Pancreas (tissue), 10 donors: ENCODE results near the gene EGFR. TPM values are rescaled to one million over a fixed set of nuclear protein-coding genes. Genes with fewer than 3 reads are reported as not detected.
A peak's percentile ranks its signal among the peaks of the same experiment; 100 is the strongest.

Source experiments
- ATAC-seq, 4 donors: fragments of 200-7000 bp; cut with Tn5 transposase; one replicate each; pipeline versions ENCODE4 v1.8.0 to v1.9.1; 2020; ENCODE audit warnings: mild to moderate bottlenecking in 4 of 4, moderate library complexity in 4 of 4
- DNase-seq, 6 donors: peaks; one replicate each; pipeline ENCODE4 v3.0.0-alpha.2; 2020
- FAIRE-seq: peaks from 2 replicates; lab custom pipeline; 2012; peaks lifted over from hg19 to GRCh38; lab: Jason Lieb, UNC
- H3K27ac ChIP-seq, 4 donors: fragments of 200-600 bp; sonication (generic); 1 replicate in 3 of 4; 2 replicates in 1 of 4; pipeline versions ENCODE4 v1.5.0 to v1.8.0; 2020
- H3K27me3 ChIP-seq, 4 donors: fragments of 200-600 bp; one replicate each; pipeline ENCODE4 v1.8.0; 2021
- H3K36me3 ChIP-seq, 3 donors: fragments of 200-600 bp; sonication (generic) in 1 of 3; one replicate each; pipeline versions ENCODE4 v1.5.0 to v1.8.0; 2020 to 2021
- H3K4me1 ChIP-seq, 3 donors: fragments of 200-600 bp; one replicate each; pipeline ENCODE4 v1.8.0; 2021
- H3K4me3 ChIP-seq, 4 donors: fragments of 200-600 bp; sonication (generic) in 2 of 4; one replicate each; pipeline versions ENCODE4 v1.5.0 to v1.8.0; 2020 to 2021
- H3K9me3 ChIP-seq, 4 donors: fragments of 200-600 bp; one replicate each; pipeline ENCODE4 v1.8.0; 2021
- WGBS, 2 donors: extraction: QIAGEN DNeasy Blood & Tissue Kit; methylation state at CpG; one replicate each; pipeline ENCODE4 v1.1.7; 2013; 5-methylcytosine and 5-hydroxymethylcytosine counted together
- intact Hi-C, 3 donors: fragments of 100-400 bp; cut with DNase I; formaldehyde crosslinking; loops; one replicate each; pipeline versions ENCODE4 v1.11.1 to v1.14.2; 2022
- polyA plus RNA-seq, 2 donors: library from polyadenylated mRNA; stranded (reverse); fragments of 200-250 nt; gene quantifications; one replicate each; pipeline ENCODE4 v1.2.3, GENCODE V29; 2013
- total RNA-seq, 6 donors: library from RNA; stranded (reverse); fragmentation: NEBNext Ultra II Directional in 4 of 6; extraction: Animal tissue kit (Norgen Biotek cat#: 25700) in 4 of 6; gene quantifications; one replicate each; pipeline versions ENCODE4 v1.2.1 to v1.2.4, GENCODE V29; 2021 to 2023
- TF ChIP-seq, protein P1 (sequence below), 4 donors: fragments of 200-600 bp; sonication (generic) in 3 of 4; IDR thresholded peaks; one replicate each; pipeline versions ENCODE4 v1.5.0 to v1.8.0; 2021; ENCODE audit warnings: antibody characterized with exemption in 4 of 4
- donor health status: healthy with polysubstance abuse.
- donor health status: DM: no; HTN: no; CAD: no; lungs with moderate emphysema.
- donor health status: DM: no; HTN: no; CAD: no.
- donor health status: control.
- donor health status: control.
- donor health status: Bipolar disorder and iron deficiency.
- donor health status: DM: yes; HTN: yes; CAD: no.
- donor health status: DM: no; HTN: no; CAD: no.
- donor health status: DM: no; HTN: no; CAD: no.
- donor health status: DM: yes; HTN: yes; CAD: no.

The EGFR gene
- total and polyA plus RNA-seq, 8 donors: 5.5 to 38.8 (median 30.3) TPM

DNA sequence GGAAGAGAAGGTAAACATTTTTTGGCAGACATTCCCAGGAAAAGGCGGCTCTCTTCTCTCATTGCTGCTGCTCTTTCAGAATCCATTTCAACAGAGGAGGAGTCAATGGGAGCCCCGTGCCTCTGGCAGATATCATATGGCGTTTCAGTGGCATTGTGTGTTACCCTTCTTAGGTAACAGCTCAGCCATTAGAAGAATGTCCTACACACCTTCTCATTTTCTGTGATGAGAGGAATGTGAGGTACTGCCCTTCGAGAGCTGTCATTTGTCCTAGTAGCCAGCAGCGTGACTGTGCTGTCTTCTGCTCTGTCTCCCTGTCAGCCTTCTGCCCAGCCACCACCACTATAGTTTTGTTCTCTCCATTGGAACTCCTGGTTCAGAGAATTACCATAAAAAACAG is 102.4 kb downstream of the EGFR start:
- TF ChIP-seq, protein P1, sequence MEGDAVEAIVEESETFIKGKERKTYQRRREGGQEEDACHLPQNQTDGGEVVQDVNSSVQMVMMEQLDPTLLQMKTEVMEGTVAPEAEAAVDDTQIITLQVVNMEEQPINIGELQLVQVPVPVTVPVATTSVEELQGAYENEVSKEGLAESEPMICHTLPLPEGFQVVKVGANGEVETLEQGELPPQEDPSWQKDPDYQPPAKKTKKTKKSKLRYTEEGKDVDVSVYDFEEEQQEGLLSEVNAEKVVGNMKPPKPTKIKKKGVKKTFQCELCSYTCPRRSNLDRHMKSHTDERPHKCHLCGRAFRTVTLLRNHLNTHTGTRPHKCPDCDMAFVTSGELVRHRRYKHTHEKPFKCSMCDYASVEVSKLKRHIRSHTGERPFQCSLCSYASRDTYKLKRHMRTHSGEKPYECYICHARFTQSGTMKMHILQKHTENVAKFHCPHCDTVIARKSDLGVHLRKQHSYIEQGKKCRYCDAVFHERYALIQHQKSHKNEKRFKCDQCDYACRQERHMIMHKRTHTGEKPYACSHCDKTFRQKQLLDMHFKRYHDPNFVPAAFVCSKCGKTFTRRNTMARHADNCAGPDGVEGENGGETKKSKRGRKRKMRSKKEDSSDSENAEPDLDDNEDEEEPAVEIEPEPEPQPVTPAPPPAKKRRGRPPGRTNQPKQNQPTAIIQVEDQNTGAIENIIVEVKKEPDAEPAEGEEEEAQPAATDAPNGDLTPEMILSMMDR (IDR thresholded peaks at IDR 0.05): no peak
- ATAC-seq (peak; percentile 21 to 43 (median 38)), FAIRE-seq (no peak), DNase-seq (no peak)
- H3K9me3 ChIP-seq: no peaks in the 10 kb centered on the region
- peaks cover 11 to 21% (median 18%) of the 10 kb centered on the region in 3 donors for H3K4me1 ChIP-seq
- whole genome bisulfite sequencing, 2 donors: 48 to 55% methylated on average over 5 of the region's 5 CpGs
- H3K36me3 ChIP-seq: no peaks in the 10 kb centered on the region
- no peaks in the 10 kb centered on the region for H3K27me3 ChIP-seq
- peak overlapping the region in 3 of 4 donors; percentile 63 to 73 (median 72) for H3K27ac ChIP-seq
- intact Hi-C loops: no loop called here
- no peak overlapping the region for H3K4me3 ChIP-seq

DNA sequence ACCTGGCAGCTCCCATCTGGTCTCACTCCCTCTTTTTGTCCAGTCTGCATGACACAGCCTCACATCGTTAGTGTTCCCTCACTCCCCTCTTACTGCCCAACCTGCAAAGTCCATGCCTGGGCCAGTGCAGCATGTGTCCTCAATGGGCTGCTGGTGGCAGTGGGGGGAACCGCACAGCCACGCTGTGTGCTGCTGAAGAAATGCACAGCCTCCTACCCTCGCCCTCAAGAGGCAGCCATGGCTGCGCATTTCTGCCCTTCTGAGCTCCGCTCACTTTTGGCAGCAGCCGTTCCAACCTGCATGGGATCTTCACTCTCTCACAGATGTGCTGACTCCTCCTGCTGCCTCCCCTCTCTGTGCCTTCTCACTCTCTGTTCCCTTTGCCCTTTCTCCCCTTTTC is 103.4 kb downstream of the EGFR start:
- H3K36me3 ChIP-seq: no peaks in the 10 kb centered on the region
- H3K9me3 ChIP-seq: no peaks in the 10 kb centered on the region
- TF ChIP-seq, protein P1 (IDR thresholded peaks at IDR 0.05): no peak
- H3K27me3 ChIP-seq: no peaks in the 10 kb centered on the region
- H3K4me3 ChIP-seq: no peak overlapping the region
- FAIRE-seq: no peak
- peaks cover 11 to 21% (median 18%) of the 10 kb centered on the region in 3 donors for H3K4me1 ChIP-seq
- no peak for ATAC-seq
- intact Hi-C loops: no loop called here
- 86 to 92% methylated on average over 7 of the region's 7 CpGs for WGBS, 2 donors
- H3K27ac ChIP-seq: peak overlapping the region in 2 of 4 donors; percentile 72 to 73
- no peak for DNase-seq

GRCh38 chr7:55124989-55125875 is 106.4 kb downstream of the EGFR start:
- 93 to 95% methylated on average over 12 of the region's 12 CpGs for WGBS, 2 donors
- TF ChIP-seq, protein P1 (IDR thresholded peaks at IDR 0.05): no peak
- H3K27ac ChIP-seq: no peak overlapping the region
- no peaks in the 10 kb centered on the region for H3K27me3 ChIP-seq
- FAIRE-seq (no peak), DNase-seq (no peak), ATAC-seq (no peak)
- intact Hi-C loops: no loop called here
- H3K4me1 ChIP-seq: peaks cover 18 to 30% (median 18%) of the 10 kb centered on the region in 3 donors
- H3K4me3 ChIP-seq: no peak overlapping the region
- no peaks in the 10 kb centered on the region for H3K9me3 ChIP-seq
- H3K36me3 ChIP-seq: no peaks in the 10 kb centered on the region

DNA sequence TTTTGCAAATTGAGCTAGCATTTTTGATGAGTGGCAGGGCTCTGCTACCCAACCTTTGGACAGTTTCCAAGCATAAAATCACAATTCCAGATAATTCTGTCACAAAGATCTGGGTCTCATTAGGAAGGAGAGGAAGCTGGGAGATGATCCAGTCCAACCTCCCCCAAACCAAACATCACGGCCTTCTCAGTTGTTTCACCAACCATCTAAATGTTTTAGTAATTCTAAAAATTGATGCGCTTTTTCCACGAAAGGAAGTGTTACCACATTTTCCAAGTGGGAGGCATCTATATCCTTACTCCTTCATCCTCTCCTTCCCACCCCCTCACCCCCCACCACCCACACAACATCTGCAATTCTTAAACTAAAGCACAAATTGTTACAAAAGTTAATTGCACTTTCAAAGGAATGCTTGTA is 108.3 kb downstream of the EGFR start:
- H3K9me3 ChIP-seq: no peaks in the 10 kb centered on the region
- intact Hi-C loops: no loop called here
- TF ChIP-seq, protein P1 (IDR thresholded peaks at IDR 0.05): no peak
- WGBS, 2 donors: 85 to 97% methylated on average over 3 of the region's 3 CpGs
- no peaks in the 10 kb centered on the region for H3K36me3 ChIP-seq
- no peak for DNase-seq
- no peak for ATAC-seq
- peaks cover under 1 to 16% (median 8%) of the 10 kb centered on the region in 3 donors for H3K4me1 ChIP-seq
- no peak for FAIRE-seq
- peak overlapping the region in 2 of 4 donors; percentile 34 to 57 for H3K27ac ChIP-seq
- H3K27me3 ChIP-seq: no peaks in the 10 kb centered on the region
- H3K4me3 ChIP-seq: no peak overlapping the region
